Measurements from ENCODE around the gene SERPINF2.
A peak's percentile ranks its signal among the peaks of the same experiment; 100 is the strongest.
"Not testable (repeated sequence)": the region's sequence is repeated elsewhere in the genome, so short reads cannot be mapped to it uniquely, and the experiment has no call there.

Gene SERPINF2

DNA sequence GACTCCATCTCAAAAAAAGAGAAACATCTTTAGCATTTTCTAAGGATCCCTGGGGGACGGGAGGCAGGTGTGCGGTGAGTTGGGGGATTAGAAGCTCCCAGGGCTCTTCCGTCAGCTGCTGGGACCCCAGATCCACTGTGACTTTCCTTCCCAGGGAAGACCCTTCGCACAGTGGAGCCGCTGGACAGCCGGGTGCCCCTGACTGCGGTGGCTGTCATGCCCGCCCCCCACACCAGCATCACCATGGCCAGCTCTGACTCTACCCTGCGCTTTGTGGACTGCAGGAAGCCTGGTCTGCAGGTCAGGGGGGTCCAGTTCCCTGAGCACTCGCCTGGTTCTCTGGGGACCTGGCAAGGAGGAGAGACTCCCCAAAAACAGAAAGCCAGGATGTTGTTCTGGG is 7.3 kb upstream of the SERPINF2 start:
- no peak for DNase-seq (ENCODE audit: low read depth)

DNA sequence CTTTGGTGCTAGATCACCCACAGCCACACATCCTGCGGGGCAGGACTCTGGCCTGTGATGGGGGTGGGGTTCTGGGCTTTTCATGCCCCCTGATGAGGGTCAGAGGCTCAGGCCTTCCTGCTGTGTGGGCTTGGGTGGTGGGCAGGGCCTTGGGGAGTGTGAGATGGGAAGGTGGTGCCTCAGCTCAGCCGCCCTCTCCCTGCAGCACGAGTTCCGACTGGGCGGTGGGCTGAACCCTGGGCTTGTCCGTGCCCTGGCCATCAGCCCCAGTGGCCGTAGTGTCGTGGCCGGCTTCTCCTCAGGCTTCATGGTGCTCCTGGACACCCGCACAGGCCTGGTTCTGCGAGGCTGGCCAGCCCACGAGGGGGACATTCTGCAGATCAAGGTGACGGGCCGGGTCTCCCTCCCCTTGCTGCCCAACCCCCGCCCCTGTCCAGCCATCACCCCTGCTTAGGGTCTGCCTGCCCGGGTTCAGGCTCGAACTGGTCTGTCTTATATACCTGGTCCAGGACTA is 6.8 kb upstream of the SERPINF2 start:
- no peak for DNase-seq (ENCODE audit: low read depth)

DNA sequence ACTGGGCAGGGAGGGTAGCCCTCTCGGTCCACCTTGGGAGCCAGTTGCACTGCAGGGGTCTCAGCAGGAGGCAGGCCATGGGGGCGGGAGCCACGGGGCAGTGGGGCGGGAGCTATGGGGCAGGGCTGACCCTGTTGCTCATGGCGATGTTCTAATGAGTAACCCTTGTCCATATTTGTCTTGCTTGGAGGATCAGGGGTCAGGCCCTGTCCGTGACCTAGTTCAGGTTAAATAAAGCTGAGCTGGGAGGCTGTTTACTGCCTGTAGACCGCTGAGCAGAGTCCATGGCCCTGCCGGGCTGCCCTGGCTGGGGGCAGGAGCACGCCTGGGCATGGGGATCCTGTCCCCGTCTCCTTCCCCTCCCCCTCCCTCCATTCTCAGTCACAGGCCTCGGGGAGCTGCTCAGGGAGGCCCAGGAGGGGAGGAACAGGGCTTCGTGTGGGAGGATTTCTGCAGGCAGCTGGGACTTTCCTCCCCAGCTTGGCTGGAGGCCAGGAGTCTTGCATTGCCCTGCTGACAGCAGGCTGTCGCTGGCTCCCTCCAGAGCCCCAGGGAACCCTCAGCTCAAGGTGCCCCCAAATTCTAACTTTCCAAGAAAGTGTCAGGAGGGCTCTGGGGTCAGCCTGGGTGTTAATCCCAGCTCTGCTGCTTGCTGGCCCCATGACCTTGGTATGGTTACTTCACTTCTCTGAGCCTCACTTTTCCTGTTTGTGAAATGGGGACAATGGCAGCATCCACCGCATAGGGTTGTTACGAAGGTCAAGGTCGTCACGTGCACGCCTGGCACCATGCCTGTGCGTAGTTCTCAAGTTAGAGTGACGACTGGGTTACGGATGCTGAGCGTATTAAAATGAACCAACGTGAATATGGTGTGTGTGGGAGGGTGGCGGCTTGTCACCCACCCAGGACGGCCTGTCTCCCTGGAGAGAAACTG is 6.1 kb upstream of the SERPINF2 start:
- peak; percentile 60 for DNase-seq (ENCODE audit: low read depth)

DNA sequence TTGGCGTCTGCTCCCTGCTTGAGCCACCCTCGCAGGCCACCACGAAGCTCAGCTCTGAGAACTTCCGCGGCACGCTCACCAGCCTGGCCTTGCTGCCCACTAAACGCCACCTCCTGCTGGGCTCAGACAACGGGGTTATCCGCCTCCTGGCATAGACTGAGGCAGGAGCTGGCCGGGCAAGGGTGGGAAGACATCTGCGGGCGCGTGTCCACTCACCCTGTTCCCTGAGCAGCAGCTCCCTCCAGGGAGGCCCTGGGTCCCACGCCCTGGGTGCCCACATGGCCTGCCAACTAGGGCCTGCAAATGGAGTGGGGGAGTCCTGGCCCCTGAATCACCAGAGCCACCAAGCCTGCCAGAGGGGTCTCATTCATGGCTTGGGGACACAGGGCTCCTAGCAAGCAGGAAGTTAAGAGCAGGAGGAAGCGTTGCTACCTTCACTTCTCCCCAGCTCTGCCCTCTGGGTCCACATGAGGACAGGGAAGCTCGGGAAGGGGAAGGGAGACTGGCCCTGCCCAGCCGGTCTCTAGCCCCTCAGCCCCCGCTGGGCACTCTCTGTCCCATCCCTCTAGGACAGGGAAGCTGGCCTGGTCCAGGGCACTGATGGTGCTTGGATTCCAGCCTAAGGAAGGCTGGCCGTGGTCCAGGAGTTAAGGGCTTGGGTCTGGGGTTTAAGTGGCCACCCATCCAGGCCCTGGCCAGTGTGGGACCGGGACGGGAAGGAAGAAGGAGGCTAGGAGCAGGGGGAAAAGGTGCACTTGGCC is 5.0 kb upstream of the SERPINF2 start:
- no peak for DNase-seq (ENCODE audit: low read depth)

DNA sequence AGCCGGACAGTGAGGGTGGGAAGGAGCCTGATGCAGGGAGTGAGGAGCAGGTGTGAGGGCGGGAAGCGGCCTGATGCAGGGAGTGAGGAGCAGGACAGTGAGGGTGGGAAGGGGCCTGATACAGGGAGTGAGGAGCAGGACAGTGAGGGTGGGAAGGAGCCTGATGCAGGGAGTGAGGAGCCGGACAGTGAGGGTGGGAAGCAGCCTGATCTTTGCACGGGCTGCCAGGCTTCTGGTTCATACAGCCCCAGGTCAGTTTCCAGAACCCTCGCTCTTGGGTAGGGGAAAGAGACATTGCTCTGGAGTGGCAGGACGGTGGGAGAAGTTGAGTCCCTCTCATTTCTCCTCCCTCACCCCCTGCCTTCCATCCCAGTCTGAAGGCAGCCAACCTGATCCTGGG is 772 bp upstream of the SERPINF2 start:
- not testable (repeated sequence) for DNase-seq (ENCODE audit: low read depth)

DNA sequence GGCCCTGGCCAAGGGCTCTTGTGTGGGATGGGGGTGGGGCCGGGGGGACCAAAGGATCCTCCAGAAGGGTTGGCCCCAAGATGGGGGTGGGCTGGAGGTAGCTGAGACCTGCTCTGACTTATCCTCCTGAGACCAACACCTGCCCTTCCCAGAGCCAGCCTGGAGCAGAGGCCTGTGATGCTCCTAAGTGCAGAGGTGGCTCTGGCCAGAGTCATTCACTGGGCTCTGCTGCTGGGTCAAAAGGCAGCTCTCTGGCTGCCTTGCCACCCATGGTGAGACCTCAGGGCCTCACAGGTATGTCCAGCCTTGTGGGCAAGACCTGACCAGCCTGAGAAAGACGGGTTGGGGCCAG is 393 bp downstream of the SERPINF2 start:
- DNase-seq (ENCODE audit: low read depth), result no peak

DNA sequence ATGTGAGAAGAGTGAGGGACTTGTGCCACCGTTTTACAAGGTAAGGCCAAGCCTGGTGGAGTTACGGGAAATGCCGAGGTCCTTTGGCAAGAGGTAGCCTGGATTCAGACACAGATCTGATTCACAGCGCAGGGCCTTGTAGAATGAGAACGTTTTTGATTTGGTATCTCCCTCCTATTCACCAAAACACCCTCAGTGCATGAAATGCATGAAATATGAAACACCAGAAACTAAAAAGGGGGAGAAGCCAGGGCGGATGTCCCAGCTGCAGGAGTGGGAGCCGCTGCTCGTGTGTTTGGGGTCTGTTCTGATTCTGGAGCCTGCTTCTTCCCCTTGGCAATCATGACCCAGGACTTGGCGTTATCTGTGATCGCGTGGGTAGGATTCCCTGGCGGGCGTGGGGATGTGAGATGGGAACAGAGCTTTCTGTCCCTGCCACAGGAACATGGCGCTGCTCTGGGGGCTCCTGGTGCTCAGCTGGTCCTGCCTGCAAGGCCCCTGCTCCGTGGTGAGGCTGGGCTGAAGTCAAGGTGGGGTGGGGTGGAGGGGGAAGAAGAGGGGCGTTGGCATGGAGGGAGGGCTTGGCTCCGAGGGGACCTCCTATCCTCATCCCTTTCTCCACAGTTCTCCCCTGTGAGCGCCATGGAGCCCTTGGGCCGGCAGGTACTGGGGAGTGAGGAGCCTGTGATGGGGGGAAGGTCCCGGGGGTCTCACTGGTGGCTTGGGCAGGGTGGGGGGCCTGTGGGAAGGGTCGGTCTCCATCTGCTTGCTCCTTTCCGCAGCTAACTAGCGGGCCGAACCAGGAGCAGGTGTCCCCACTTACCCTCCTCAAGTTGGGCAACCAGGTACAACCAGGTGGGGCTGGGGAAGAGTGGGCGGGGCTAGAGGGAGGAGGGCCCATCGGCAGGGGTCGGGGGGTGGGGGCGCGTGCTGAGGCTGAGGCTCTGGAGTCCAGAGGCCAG is 2.2 kb downstream of the SERPINF2 start:
- DNase-seq (ENCODE audit: low read depth), result no peak

DNA sequence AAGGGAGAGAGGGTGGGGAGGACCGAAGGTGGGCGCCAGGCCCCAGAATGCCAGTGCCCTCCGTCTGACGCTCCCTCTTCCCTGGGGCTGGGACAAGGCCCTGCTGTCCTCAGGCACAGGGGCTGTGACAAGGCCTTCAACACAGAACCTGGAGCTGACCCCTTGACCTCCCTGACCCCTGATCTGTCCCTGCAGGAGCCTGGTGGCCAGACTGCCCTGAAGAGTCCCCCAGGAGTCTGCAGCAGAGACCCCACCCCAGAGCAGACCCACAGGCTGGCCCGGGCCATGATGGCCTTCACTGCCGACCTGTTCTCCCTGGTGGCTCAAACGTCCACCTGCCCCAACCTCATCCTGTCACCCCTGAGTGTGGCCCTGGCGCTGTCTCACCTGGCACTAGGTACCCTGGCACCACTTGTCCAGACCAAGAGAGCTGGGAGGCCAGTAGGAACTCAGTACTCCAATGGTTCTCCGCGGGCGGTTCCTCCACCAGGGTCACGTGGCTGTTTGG is 2.9 kb downstream of the SERPINF2 start:
- no peak for DNase-seq (ENCODE audit: low read depth)

DNA sequence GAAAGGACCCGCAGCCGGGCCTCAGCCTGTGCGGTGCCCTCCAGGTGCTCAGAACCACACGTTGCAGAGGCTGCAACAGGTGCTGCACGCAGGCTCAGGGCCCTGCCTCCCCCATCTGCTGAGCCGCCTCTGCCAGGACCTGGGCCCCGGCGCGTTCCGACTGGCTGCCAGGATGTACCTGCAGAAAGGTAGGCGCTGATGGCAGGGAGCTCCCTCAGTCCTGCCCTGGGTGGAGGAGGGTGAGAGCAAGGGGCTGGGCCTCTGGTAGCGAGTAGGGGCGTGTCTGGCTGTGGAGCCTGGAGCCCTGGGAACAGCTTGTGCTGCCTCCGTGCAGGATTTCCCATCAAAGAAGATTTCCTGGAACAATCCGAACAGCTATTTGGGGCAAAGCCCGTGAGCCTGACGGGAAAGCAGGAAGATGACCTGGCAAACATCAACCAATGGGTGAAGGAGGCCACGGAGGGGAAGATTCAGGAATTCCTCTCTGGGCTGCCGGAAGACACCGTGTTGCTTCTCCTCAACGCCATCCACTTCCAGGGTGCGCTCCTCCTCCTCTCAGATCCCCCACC is 4.4 kb downstream of the SERPINF2 start:
- no peak for DNase-seq (ENCODE audit: low read depth)

DNA sequence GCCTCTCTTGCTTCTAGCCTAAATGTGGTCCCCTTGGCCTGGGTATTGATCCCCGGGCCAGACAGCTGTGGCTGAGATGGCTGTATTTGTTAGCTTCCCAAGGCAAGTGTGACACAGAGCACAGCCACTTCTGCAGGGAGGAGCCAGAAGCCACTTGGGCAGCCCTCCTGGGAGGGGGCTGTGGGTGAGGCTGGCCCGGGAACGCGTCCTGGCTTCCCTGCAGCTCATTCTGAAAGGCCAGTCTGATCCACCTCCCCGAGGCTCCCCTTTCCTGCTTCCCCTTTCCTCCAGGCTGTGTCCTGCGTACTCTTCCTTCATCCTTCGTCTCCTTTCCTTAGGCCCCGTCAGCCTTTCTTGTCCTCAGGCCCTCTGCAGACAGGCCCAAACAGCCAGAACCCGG is 8.0 kb downstream of the SERPINF2 start:
- no peak for DNase-seq (ENCODE audit: low read depth)

DNA sequence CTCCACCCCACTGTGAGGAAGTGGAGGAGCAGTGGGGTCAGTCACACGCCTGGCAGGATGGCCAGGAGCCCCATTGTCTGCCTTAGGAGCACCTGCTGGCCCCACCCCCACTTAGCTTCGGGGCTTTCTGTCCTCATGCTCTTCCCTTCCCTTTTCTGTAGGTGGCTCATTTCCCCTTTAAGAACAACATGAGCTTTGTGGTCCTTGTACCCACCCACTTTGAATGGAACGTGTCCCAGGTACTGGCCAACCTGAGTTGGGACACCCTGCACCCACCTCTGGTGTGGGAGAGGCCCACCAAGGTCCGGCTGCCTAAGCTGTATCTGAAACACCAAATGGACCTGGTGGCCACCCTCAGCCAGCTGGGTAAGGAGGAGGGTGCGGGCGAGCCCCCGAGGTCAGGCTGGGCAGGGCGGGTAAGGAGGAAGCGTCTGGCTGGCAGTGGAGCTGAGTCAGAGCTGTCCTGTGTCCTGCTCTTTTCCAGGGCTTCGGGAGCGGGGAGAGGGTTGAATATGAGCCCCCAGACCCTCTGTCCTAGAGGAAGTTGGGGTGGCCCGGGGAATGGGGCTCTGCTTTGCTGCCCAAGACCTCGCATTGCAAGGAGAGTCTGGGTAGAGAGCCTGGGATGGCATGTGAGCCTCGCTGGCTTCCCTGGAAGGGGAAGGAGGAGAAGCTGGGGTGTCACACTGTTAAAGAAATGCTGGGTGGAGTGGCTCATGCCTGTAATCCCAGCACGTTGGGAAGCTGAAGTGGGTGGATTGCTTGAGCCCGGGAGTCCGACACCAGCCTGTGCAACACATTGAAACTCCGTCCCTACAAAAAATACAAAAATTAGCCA is 10.0 kb downstream of the SERPINF2 start:
- DNase-seq (ENCODE audit: low read depth), result no peak

DNA sequence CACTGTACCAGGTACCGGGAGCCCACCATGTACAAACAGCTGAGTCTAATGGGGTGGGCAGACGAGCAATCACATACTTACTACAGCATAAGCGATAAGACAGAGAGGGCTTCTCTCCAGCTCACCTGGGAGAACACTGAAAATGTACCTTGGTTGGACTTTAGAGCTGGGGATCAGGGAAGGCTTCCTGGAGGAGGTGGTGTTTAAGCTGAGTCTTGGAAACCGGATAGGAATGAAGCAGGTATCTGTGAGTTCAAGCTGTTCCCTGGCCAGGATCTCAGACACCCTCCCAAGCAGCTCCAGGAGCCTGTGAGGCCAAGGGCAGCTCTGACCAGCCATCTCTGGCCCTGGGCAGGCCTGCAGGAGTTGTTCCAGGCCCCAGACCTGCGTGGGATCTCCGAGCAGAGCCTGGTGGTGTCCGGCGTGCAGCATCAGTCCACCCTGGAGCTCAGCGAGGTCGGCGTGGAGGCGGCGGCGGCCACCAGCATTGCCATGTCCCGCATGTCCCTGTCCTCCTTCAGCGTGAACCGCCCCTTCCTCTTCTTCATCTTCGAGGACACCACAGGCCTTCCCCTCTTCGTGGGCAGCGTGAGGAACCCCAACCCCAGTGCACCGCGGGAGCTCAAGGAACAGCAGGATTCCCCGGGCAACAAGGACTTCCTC is 11.2 kb downstream of the SERPINF2 start:
- no peak for DNase-seq (ENCODE audit: low read depth)

DNA sequence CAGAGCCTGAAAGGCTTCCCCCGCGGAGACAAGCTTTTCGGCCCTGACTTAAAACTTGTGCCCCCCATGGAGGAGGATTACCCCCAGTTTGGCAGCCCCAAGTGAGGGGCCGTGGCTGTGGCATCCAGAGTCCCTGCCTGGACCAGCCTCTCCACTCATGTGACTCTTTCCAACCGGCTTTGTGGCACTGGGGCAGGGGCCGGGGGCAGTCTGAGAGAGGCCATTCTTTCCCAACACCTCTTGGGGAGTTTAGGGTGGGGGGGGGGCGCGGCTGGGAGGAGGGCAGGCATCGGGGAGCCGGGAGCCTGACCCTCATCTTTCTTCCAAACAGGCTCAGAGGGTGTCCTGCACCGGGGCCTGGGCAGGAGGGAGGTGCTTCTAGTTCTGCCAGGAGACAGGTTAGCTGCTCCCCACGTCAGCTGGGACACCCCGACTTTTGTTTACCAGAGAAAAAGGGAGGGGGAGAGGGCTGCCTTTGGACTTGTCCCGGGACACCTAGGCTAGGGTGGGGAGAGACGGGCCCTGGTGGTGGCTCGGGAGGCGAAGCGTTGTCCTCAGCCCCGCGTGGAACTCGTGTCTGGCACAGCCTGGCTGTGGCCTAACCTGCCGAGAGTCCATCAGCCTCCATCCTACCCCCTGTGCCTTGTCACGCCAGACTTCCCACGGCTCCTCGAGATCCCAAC is 11.9 kb downstream of the SERPINF2 start:
- no peak for DNase-seq (ENCODE audit: low read depth)

DNA sequence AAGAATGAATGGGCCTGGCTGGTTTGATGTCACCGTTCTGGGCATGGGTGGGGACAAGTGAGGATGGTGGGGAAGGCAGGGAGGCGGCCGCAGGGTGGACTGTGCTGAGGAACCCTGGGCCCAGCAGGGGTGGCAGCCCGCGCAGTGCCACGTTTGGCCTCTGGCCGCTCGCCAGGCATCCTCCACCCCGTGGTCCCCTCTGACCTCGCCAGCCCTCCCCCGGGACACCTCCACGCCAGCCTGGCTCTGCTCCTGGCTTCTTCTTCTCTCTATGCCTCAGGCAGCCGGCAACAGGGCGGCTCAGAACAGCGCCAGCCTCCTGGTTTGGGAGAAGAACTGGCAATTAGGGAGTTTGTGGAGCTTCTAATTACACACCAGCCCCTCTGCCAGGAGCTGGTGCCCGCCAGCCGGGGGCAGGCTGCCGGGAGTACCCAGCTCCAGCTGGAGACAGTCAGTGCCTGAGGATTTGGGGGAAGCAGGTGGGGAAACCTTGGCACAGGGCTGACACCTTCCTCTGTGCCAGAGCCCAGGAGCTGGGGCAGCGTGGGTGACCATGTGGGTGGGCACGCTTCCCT is 12.7 kb downstream of the SERPINF2 start:
- DNase-seq (ENCODE audit: low read depth), result no peak

DNA sequence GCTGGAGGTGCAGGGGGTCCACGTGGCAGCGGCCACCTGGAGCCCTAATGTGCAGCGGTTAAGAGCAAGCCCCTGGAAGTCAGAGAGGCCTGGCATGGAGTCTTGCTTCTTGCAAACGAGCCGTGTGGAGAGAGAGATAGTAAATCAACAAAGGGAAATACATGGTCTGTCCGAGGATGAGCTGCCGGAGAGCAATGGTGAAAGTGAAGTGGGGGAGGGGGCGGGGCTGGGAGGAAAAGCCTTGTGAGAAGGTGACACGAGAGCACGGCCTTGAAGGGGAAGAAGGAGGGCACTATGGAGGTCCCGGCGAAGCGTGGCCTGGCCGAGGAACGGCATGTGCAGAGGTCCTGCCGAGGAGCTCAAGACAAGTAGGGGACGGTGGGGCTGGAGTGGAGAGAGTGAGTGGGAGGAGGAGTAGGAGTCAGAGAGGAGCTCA is 13.2 kb downstream of the SERPINF2 start:
- DNase-seq (ENCODE audit: low read depth), result no peak

DNA sequence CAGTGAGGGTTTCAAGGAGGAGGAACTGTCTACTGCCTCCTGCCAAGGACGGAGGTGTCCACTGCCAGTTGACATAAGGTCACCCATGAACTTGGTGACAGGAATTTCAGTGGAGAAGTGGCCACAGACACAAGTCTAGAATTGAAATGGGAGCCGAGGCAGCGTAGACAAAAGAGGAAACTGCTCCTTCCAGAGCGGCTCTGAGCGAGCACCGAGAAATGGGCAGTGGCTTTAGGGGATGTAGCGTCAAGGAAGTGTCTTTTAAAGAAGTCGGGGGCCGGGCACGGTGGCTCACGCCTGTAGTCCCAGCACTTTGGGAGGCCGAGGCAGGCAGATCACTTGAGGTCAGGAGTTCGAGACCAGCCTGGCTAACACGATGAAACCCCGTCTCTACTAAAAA is 16.1 kb downstream of the SERPINF2 start:
- DNase-seq (ENCODE audit: low read depth), result no peak

DNA sequence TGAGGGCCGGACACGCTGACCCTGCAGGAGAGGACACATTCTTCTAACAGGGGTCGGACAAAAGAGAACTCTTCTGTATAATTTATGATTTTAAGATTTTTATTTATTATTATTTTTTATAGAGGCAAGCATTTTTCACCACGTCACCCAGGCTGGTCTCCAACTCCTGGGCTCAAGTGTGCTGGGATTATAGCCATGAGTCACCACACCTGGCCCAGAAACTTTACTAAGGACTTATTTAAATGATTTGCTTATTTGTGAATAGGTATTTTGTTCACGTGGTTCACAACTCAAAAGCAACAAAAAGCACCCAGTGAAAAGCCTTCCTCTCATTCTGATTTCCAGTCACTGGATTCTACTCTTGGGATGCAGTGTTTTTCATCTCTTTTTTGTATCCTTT is 16.9 kb downstream of the SERPINF2 start:
- DNase-seq (ENCODE audit: low read depth), result no peak

DNA sequence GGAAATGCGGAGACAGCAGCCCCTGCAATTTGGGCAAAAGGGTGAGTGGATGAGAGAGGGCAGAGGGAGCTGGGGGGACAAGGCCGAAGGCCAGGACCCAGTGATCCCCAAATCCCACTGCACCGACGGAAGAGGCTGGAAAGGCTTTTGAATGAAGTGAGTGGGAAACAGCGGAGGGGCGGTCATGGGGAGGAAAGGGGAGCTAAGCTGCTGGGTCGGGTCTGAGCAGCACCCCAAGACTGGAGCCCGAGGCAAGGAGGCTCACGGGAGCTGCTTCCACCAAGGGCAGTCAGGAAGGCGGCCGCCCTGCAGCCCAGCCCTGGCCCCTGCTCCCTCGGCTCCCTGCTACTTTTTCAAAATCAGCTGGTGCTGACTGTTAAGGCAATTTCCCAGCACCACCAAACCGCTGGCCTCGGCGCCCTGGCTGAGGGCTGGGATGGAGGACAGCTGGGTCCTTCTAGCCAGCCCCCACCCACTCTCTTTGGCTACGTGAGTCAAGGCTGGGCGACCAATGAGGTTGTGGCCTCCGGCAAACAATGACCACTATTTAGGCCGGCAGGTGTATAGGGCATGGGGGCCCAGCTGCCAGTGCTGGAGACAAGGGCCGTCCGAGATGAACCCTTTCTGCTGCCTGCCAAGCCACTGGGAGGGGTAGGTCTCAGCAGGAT is 19.7 kb downstream of the SERPINF2 start:
- DNase-seq (ENCODE audit: low read depth), result peak; percentile 43

All from fibroblast of the conjunctiva (primary cell).